RWPE1 (cell line): Measurements from ENCODE around the gene DUSP22.

ENCODE experiments used
- CTCF ChIA-PET: fragments of 350-600 bp; sonication (Branson Sonifier 250); formaldehyde crosslinking; extraction: SDS; loops from one replicate; lab custom pipeline; 2021; lab: Yijun Ruan, JAX
- POLR2A ChIA-PET: fragments of 400-600 bp; formaldehyde crosslinking; extraction: SDS; loops from one replicate; lab custom pipeline; 2020; ENCODE audit warnings: antibody characterized with exemption; ENCODE audit not compliant: low non-redundant PET; lab: Yijun Ruan, JAX
- DNase-seq: peaks from one replicate; pipeline ENCODE4 v3.0.0; 2012; ENCODE audit warnings: low spot score
- H3K27ac ChIP-seq: fragments of 450-650 bp; 2 replicates; pipeline ENCODE4 v1.5.1; 2017
- CTCF ChIP-seq: fragments of 450-650 bp; conservative IDR thresholded peaks from 2 replicates; pipeline ENCODE4 v1.5.1; 2017; ENCODE audit warnings: low read depth, mild to moderate bottlenecking

Gene DUSP22

GRCh38 chr6:311679-312220 is 19.5 kb downstream of the DUSP22 start:
- ChIA-PET CTCF (no interaction called here), POLR2A (no interaction called here)
- DNase-seq: no peak
- no peak overlapping the region for H3K27ac ChIP-seq
- no peak for TF ChIP-seq CTCF

- ChIA-PET POLR2A (no interaction called here), CTCF (no interaction called here)
- TF ChIP-seq CTCF: no peak
- no peak for DNase-seq
- no peak overlapping the region for H3K27ac ChIP-seq
These were observed 20.8 kb downstream of the DUSP22 start for GRCh38 chr6:313087-313486.

GRCh38 chr6:313917-314316 is 21.6 kb downstream of the DUSP22 start:
- no peak overlapping the region for H3K27ac ChIP-seq
- CTCF ChIA-PET: no interaction called here
- no peak for TF ChIP-seq CTCF
- POLR2A ChIA-PET: no interaction called here
- DNase-seq: no peak

- TF ChIP-seq CTCF: no peak
- no peak for DNase-seq
- POLR2A ChIA-PET: no interaction called here
- H3K27ac ChIP-seq: no peak overlapping the region
- CTCF ChIA-PET: no interaction called here
These were observed 22.1 kb downstream of the DUSP22 start for GRCh38 chr6:314377-314776.

- DNase-seq: no peak
- ChIA-PET CTCF (no interaction called here), POLR2A (no interaction called here)
- no peak overlapping the region for H3K27ac ChIP-seq
- no peak for TF ChIP-seq CTCF
These were observed 22.9 kb downstream of the DUSP22 start for GRCh38 chr6:315226-315625.

- POLR2A ChIA-PET: no interaction called here
- no peak for TF ChIP-seq CTCF
- CTCF ChIA-PET: no interaction called here
- DNase-seq: no peak
- H3K27ac ChIP-seq: no peak overlapping the region
These were observed 23.9 kb downstream of the DUSP22 start for GRCh38 chr6:315921-316752.
